Muscle of back (tissue), 11 donors: ENCODE data around the gene WIPF3. TPM values are rescaled to one million over a fixed set of nuclear protein-coding genes. Genes with fewer than 3 reads are reported as not detected.
A peak's percentile ranks its signal among the peaks of the same experiment; 100 is the strongest.
"Not testable (repeated sequence)": the region's sequence is repeated elsewhere in the genome, so short reads cannot be mapped to it uniquely, and the experiment has no call there.

Experiments
- DNase-seq, 3 donors: peaks; one replicate each; pipeline versions ENCODE4 v3.0.0 to v3.0.0-alpha.2; 2013
- polyA plus RNA-seq, 10 donors: library from polyadenylated mRNA; unstranded; fragments of 120-200 nt; gene quantifications; one replicate each; pipeline ENCODE4 v1.2.1, GENCODE V29; 2013; ENCODE audit not compliant: insufficient read length in 10 of 10

The WIPF3 gene
- polyA plus RNA-seq, 10 donors: 14.8 to 36.0 (median 18.6) TPM

- DNase-seq: peak in 2 of 3 donors; percentile 58 to 60
Observed at GRCh38 chr7:29878081-29878688, 71.9 kb downstream of the WIPF3 start.

- peak in 1 of 3 donors; percentile 74 for DNase-seq
Observed at GRCh38 chr7:29879609-29880008, 73.3 kb downstream of the WIPF3 start.

- no peak for DNase-seq
Observed at GRCh38 chr7:29881724-29882123, 75.4 kb downstream of the WIPF3 start.

GRCh38 chr7:29882481-29882880 is 76.2 kb downstream of the WIPF3 start:
- DNase-seq: no peak

GRCh38 chr7:29883462-29884398 is 77.4 kb downstream of the WIPF3 start:
- no peak for DNase-seq

GRCh38 chr7:29884399-29885272 is 78.3 kb downstream of the WIPF3 start:
- DNase-seq: peak in 1 of 3 donors; percentile 16

- DNase-seq: no peak
Observed at GRCh38 chr7:29885626-29886025, 79.3 kb downstream of the WIPF3 start.

- no peak for DNase-seq
Observed at GRCh38 chr7:29886827-29887226, 80.5 kb downstream of the WIPF3 start.

GRCh38 chr7:29888006-29888405 is 81.7 kb downstream of the WIPF3 start:
- DNase-seq: no peak

- peak in 1 of 3 donors; percentile 41 for DNase-seq
Observed at GRCh38 chr7:29889288-29889687, 83.0 kb downstream of the WIPF3 start.

GRCh38 chr7:29890251-29890650 is 83.9 kb downstream of the WIPF3 start:
- DNase-seq: no peak

GRCh38 chr7:29890786-29891185 is 84.5 kb downstream of the WIPF3 start:
- not testable (repeated sequence) for DNase-seq

- DNase-seq: no peak
Observed at GRCh38 chr7:29891766-29892165, 85.5 kb downstream of the WIPF3 start.

GRCh38 chr7:29892231-29892630 is 85.9 kb downstream of the WIPF3 start:
- DNase-seq: no peak

- DNase-seq: no peak
Observed at GRCh38 chr7:29893351-29893965, 87.2 kb downstream of the WIPF3 start.

GRCh38 chr7:29894256-29894655 is 87.9 kb downstream of the WIPF3 start:
- DNase-seq: no peak

- DNase-seq: no peak
Observed at GRCh38 chr7:29895559-29895958, 89.3 kb downstream of the WIPF3 start.

- DNase-seq: no peak
Observed at GRCh38 chr7:29896685-29897411, 90.5 kb downstream of the WIPF3 start.

- no peak for DNase-seq
Observed at GRCh38 chr7:29898301-29898700, 92.0 kb downstream of the WIPF3 start.

GRCh38 chr7:29900745-29901144 is 94.4 kb downstream of the WIPF3 start:
- no peak for DNase-seq
